Lower leg skin (tissue), 4 donors: Measurements from ENCODE around the gene RFX5. TPM values are rescaled to one million over a fixed set of nuclear protein-coding genes. Genes with fewer than 3 reads are reported as not detected.

Experiments
- DNase-seq, 2 donors: peaks; one replicate each; pipeline ENCODE4 v3.0.0-alpha.2; 2019; ENCODE audit warnings: low spot score in 2 of 2
- H3K4me3 ChIP-seq: fragments of 200-600 bp; sonication (generic); 2 replicates; pipeline ENCODE4 v1.5.1; 2017; ENCODE audit warnings: mild to moderate bottlenecking, low read depth; ENCODE audit not compliant: poor library complexity, severe bottlenecking
- CTCF ChIP-seq, 3 donors: fragments of 450-650 bp; IDR thresholded peaks; one replicate each; pipeline ENCODE4 v1.5.1; 2016; ENCODE audit warnings: antibody characterized with exemption in 3 of 3, mild to moderate bottlenecking in 3 of 3, moderate library complexity in 2 of 3
- POLR2A ChIP-seq, 2 donors: fragments of 450-650 bp; IDR thresholded peaks; one replicate each; pipeline ENCODE4 v1.6.1; 2016 to 2017; ENCODE audit warnings: antibody characterized with exemption in 2 of 2, mild to moderate bottlenecking in 1 of 2, moderate library complexity in 1 of 2
- WGBS, 2 donors: methylation state at CpG; one replicate each; pipeline ENCODE4 v1.1.5; 2018; 5-methylcytosine and 5-hydroxymethylcytosine counted together
- intact Hi-C: fragments of 100-400 bp; cut with DNase I; formaldehyde crosslinking; loops from one replicate; pipeline ENCODE4 v1.15.0; 2023; ENCODE audit warnings: low total_unique reads
- total RNA-seq, 4 donors: library from RNA; depleted of rRNA; stranded (reverse); fragments of >200 nt; gene quantifications; one replicate each; pipeline ENCODE4 v1.1.0, GENCODE V29; 2016

RFX5 gene
- total RNA-seq, 4 donors from 2014 or later = 13.2 to 23.2 (median 16.7) TPM

GRCh38 chr1:151292207-151293030 lies 54.6 kb downstream of the RFX5 start:
- no peak for TF ChIP-seq CTCF (IDR thresholded peaks at IDR 0.05)
- no peak for TF ChIP-seq POLR2A (IDR thresholded peaks at IDR 0.05)
- 73 to 83% methylated on average over 13 of the region's 13 CpGs for WGBS, 2 donors
- intact Hi-C loops = no loop called here

GRCh38 chr1:151290709-151291303 lies 56.2 kb downstream of the RFX5 start:
- intact Hi-C loops = no loop called here
- no peak overlapping the region for H3K4me3 ChIP-seq
- no peak for DNase-seq
- WGBS, 2 donors = 77 to 82% methylated on average over 19 of the region's 19 CpGs
- TF ChIP-seq POLR2A (IDR thresholded peaks at IDR 0.05) = no peak
- no peak for TF ChIP-seq CTCF (IDR thresholded peaks at IDR 0.05)

More at GRCh38 chr1:151292207-151293030, 54.6 kb downstream of the RFX5 start:
- DNase-seq = peak in 1 of 2 donors; percentile 84
- no peak overlapping the region for H3K4me3 ChIP-seq

Other genes with a start within 250 kb of the RFX5 start
- 10 to 100 TPM in 2 of 4 donors, 1 to 10 TPM in 2; 9.7 to 30.4 (median 14.3) TPM for gene SEMA6C, start 200.6 kb downstream of the RFX5 start, total RNA-seq
- gene TNFAIP8L2, start 190.6 kb downstream of the RFX5 start, total RNA-seq = 1 to 10 TPM; 1.2 to 5.6 (median 3.0) TPM
- gene LYSMD1, start 181.3 kb downstream of the RFX5 start, total RNA-seq = 10 to 100 TPM in 3 of 4 donors, 1 to 10 TPM in 1; 9.2 to 16.1 (median 11.8) TPM
- gene SCNM1, start 181.1 kb downstream of the RFX5 start, total RNA-seq = 10 to 100 TPM; 24.1 to 38.8 (median 27.3) TPM
- gene TMOD4, start 171.3 kb downstream of the RFX5 start, total RNA-seq = under 1 TPM in 1 of 4 donors, not detected in 3; 0.49 TPM
- gene VPS72, start 157.1 kb downstream of the RFX5 start, total RNA-seq = 10 to 100 TPM; 27.3 to 43.3 (median 31.1) TPM
- gene PIP5K1A, start 148.7 kb downstream of the RFX5 start, total RNA-seq = 10 to 100 TPM; 27.7 to 67.6 (median 44.1) TPM
- 100 to 1,000 TPM in 3 of 4 donors, 10 to 100 TPM in 1; 69.9 to 122 (median 118) TPM for gene PSMD4, start 92.5 kb downstream of the RFX5 start, total RNA-seq
- gene ZNF687, start 65.0 kb downstream of the RFX5 start, total RNA-seq = 10 to 100 TPM; 21.9 to 45.0 (median 32.2) TPM
- 10 to 100 TPM; 45.4 to 55.3 (median 49.4) TPM for gene PI4KB, start 19.8 kb downstream of the RFX5 start, total RNA-seq
- gene SELENBP1, start 25.5 kb upstream of the RFX5 start, total RNA-seq = 10 to 100 TPM; 25.4 to 39.9 (median 38.1) TPM
- 100 to 1,000 TPM; 188 to 267 (median 213) TPM for gene PSMB4, start 52.3 kb upstream of the RFX5 start, total RNA-seq
- gene POGZ, start 112.2 kb upstream of the RFX5 start, total RNA-seq = 10 to 100 TPM; 23.7 to 71.8 (median 26.8) TPM
- gene CGN, start 164.1 kb upstream of the RFX5 start, total RNA-seq = 10 to 100 TPM; 33.6 to 71.0 (median 44.6) TPM
- gene TUFT1, start 193.1 kb upstream of the RFX5 start, total RNA-seq = 100 to 1,000 TPM; 140 to 186 (median 161) TPM